Activated CD4-positive, alpha-beta T cell treated with anti-CD3 and anti-CD28 coated beads for 4 hours (primary cell): ENCODE measurements around the gene PCDHGA9.
A peak's percentile ranks its signal among the peaks of the same experiment; 100 is the strongest.
"Not testable (repeated sequence)": the region's sequence is repeated elsewhere in the genome, so short reads cannot be mapped to it uniquely, and the experiment has no call there.

Experiments
- DNase-seq, 2 donors: peaks; one replicate each; pipeline ENCODE4 v3.0.0-alpha.2; 2020

Gene PCDHGA9

GRCh38 chr5:141384471-141385267, 17.9 kb upstream of the PCDHGA9 start:
- no peak for DNase-seq

- not testable (repeated sequence) for DNase-seq
Measured at GRCh38 chr5:141387557-141388311, 14.8 kb upstream of the PCDHGA9 start, which contains the start of gene PCDHGB4. Gene PCDHGB4, plus strand, starts transcription at chr5:141387698. Its CDS starts 187 bp downstream, at chr5:141387885.

- no peak for DNase-seq
Measured at GRCh38 chr5:141388661-141389060, 13.9 kb upstream of the PCDHGA9 start.

GRCh38 chr5:141389153-141390042, 13.2 kb upstream of the PCDHGA9 start:
- no peak for DNase-seq

GRCh38 chr5:141392429-141393198, 10.0 kb upstream of the PCDHGA9 start, which contains the start of gene PCDHGA8:
Gene PCDHGA8, plus strand, starts transcription at chr5:141392633. Its CDS starts 181 bp downstream, at chr5:141392814.
- no peak for DNase-seq

- no peak for DNase-seq
Measured at GRCh38 chr5:141393267-141393666, 9.3 kb upstream of the PCDHGA9 start.

- not testable (repeated sequence) for DNase-seq
Measured at GRCh38 chr5:141394401-141395187, 8.0 kb upstream of the PCDHGA9 start.

GRCh38 chr5:141397756-141398551, 4.6 kb upstream of the PCDHGA9 start, which contains the start of gene PCDHGB5:
Gene PCDHGB5, plus strand, starts transcription at chr5:141397947. Its CDS starts 181 bp downstream, at chr5:141398128.
- DNase-seq: not testable (repeated sequence)

- DNase-seq: no peak
Measured at GRCh38 chr5:141398608-141399007, 4.0 kb upstream of the PCDHGA9 start.

- DNase-seq: no peak
Measured at GRCh38 chr5:141399555-141400258, 2.9 kb upstream of the PCDHGA9 start.

- no peak for DNase-seq
Measured at GRCh38 chr5:141403387-141403786, 809 bp downstream of the PCDHGA9 start.

GRCh38 chr5:141407790-141408505, 5.4 kb downstream of the PCDHGA9 start, which contains the start of gene PCDHGB6:
Gene PCDHGB6, plus strand, starts transcription at chr5:141408021. Its CDS starts 182 bp downstream, at chr5:141408203.
- DNase-seq: not testable (repeated sequence)

- no peak for DNase-seq
Measured at GRCh38 chr5:141409598-141410306, 7.2 kb downstream of the PCDHGA9 start.

- DNase-seq: no peak
Measured at GRCh38 chr5:141411575-141411974, 9.0 kb downstream of the PCDHGA9 start.

GRCh38 chr5:141412854-141413539, 10.4 kb downstream of the PCDHGA9 start, which contains the start of gene PCDHGA10:
Gene PCDHGA10, plus strand, starts transcription at chr5:141412987. Its CDS starts 189 bp downstream, at chr5:141413176.
- peak; percentile 44 to 52 for DNase-seq

GRCh38 chr5:141413540-141414069, 11.0 kb downstream of the PCDHGA9 start:
- no peak for DNase-seq
